Left lung (tissue), 10 donors: ENCODE measurements around the gene CCDC85A. TPM values are rescaled to one million over a fixed set of nuclear protein-coding genes. Genes with fewer than 3 reads are reported as not detected.

Experiments used
- ATAC-seq: fragments of 200-7000 bp; cut with Tn5 transposase; one replicate; pipeline ENCODE4 v1.9.1; 2020; ENCODE audit warnings: moderate library complexity
- DNase-seq, 4 donors: peaks; one replicate each; pipeline ENCODE4 v3.0.0-alpha.2; 2013 to 2020
- H3K27ac ChIP-seq, 2 donors: fragments of 200-600 bp; sonication (generic) in 1 of 2; one replicate each; pipeline versions ENCODE4 v1.5.0 to v1.8.0; 2020 to 2021
- H3K27me3 ChIP-seq, 2 donors: fragments of 200-600 bp; sonication (generic) in 1 of 2; one replicate each; pipeline versions ENCODE4 v1.5.0 to v1.8.0; 2020 to 2021
- H3K36me3 ChIP-seq, 2 donors: fragments of 200-600 bp; sonication (generic) in 1 of 2; one replicate each; pipeline versions ENCODE4 v1.5.0 to v1.8.0; 2020 to 2021
- H3K4me1 ChIP-seq, 2 donors: fragments of 200-600 bp; one replicate each; pipeline ENCODE4 v1.8.0; 2021
- H3K4me3 ChIP-seq, 2 donors: fragments of 200-600 bp; sonication (generic) in 1 of 2; one replicate each; pipeline versions ENCODE4 v1.5.0 to v1.8.0; 2020 to 2021; ENCODE audit warnings: mild to moderate bottlenecking in 1 of 2
- H3K9me3 ChIP-seq, 2 donors: fragments of 200-600 bp; sonication (generic) in 1 of 2; one replicate each; pipeline versions ENCODE4 v1.5.0 to v1.8.0; 2020 to 2021
- CTCF ChIP-seq, 2 donors: fragments of 200-600 bp; sonication (generic) in 1 of 2; IDR thresholded peaks; one replicate each; pipeline versions ENCODE4 v1.5.0 to v1.8.0; 2021; ENCODE audit warnings: antibody characterized with exemption in 2 of 2
- intact Hi-C, 2 donors: fragments of 100-400 bp; cut with DNase I; formaldehyde crosslinking; loops; one replicate each; pipeline versions ENCODE4 v1.11.2 to v1.14.2; 2022
- polyA plus RNA-seq, 6 donors: library from polyadenylated mRNA; unstranded; fragments of 120-200 nt; gene quantifications; one replicate each; pipeline ENCODE4 v1.2.1, GENCODE V29; 2013; ENCODE audit not compliant: insufficient read length in 6 of 6
- total RNA-seq, 2 donors: library from RNA; stranded (reverse); fragmentation: NEBNext Ultra II Directional; extraction: Animal tissue kit (Norgen Biotek cat#: 25700); gene quantifications; one replicate each; pipeline ENCODE4 v1.2.1, GENCODE V29; 2021
- donor health status: DM: no; HTN: yes; CAD: no.
- donor health status: DM: no; HTN: no; CAD: no.

The CCDC85A gene
- total and polyA plus RNA-seq, 8 donors: 1.2 to 8.7 (median 2.2) TPM

GRCh38 chr2:56209701-56210100 lies 25.9 kb downstream of the CCDC85A start:
- DNase-seq: no peak

GRCh38 chr2:56210291-56210690 lies 26.5 kb downstream of the CCDC85A start:
- Histone ChIP-seq H3K27me3 (no peaks in the 10 kb centered on the region), H3K27ac (no peak overlapping the region), H3K36me3 (no peaks in the 10 kb centered on the region), H3K9me3 (no peaks in the 10 kb centered on the region), H3K4me3 (no peak overlapping the region), H3K4me1 (no peaks in the 10 kb centered on the region)
- TF ChIP-seq CTCF (IDR thresholded peaks at IDR 0.05): no peak
- intact Hi-C loops: loop anchor here in 1 of 2 donors (5.0 kb wide), 1 partner anchor 77 kb away; no protein-coding TSS in a partner anchor
- DNase-seq (no peak), ATAC-seq (no peak)

More at GRCh38 chr2:56209701-56210100, 25.9 kb downstream of the CCDC85A start:
- ATAC-seq: no peak
- no peaks in the 10 kb centered on the region for H3K36me3 ChIP-seq
- H3K4me1 ChIP-seq: no peaks in the 10 kb centered on the region
- H3K4me3 ChIP-seq: no peak overlapping the region
- no peak for TF ChIP-seq CTCF (IDR thresholded peaks at IDR 0.05)
- H3K27ac ChIP-seq: no peak overlapping the region
- H3K9me3 ChIP-seq: no peaks in the 10 kb centered on the region
- no peaks in the 10 kb centered on the region for H3K27me3 ChIP-seq
- intact Hi-C loops: loop anchor here in 1 of 2 donors (5.0 kb wide), 1 partner anchor 78 kb away; no protein-coding TSS in a partner anchor

- DNase-seq (no peak), ATAC-seq (no peak)
- no peaks in the 10 kb centered on the region for H3K4me1 ChIP-seq
- H3K4me3 ChIP-seq: no peak overlapping the region
- H3K27ac ChIP-seq: no peak overlapping the region
- no peak for TF ChIP-seq CTCF (IDR thresholded peaks at IDR 0.05)
- intact Hi-C loops: loop anchor here in 1 of 2 donors (5.0 kb wide), 1 partner anchor 76 kb away; no protein-coding TSS in a partner anchor
- no peaks in the 10 kb centered on the region for H3K36me3 ChIP-seq
- no peaks in the 10 kb centered on the region for H3K27me3 ChIP-seq
- no peaks in the 10 kb centered on the region for H3K9me3 ChIP-seq
Measured at GRCh38 chr2:56211048-56211447, 27.3 kb downstream of the CCDC85A start.

GRCh38 chr2:56215911-56216310 lies 32.1 kb downstream of the CCDC85A start:
- Histone ChIP-seq H3K27me3 (no peaks in the 10 kb centered on the region), H3K4me3 (no peak overlapping the region), H3K4me1 (no peaks in the 10 kb centered on the region), H3K36me3 (no peaks in the 10 kb centered on the region), H3K27ac (no peak overlapping the region), H3K9me3 (no peaks in the 10 kb centered on the region)
- DNase-seq (no peak), ATAC-seq (no peak)
- intact Hi-C loops: no loop called here
- TF ChIP-seq CTCF (IDR thresholded peaks at IDR 0.05): no peak

GRCh38 chr2:56217106-56217505 lies 33.3 kb downstream of the CCDC85A start:
- no peaks in the 10 kb centered on the region for H3K27me3 ChIP-seq
- H3K36me3 ChIP-seq: no peaks in the 10 kb centered on the region
- no peaks in the 10 kb centered on the region for H3K9me3 ChIP-seq
- DNase-seq (no peak), ATAC-seq (no peak)
- no peak overlapping the region for H3K27ac ChIP-seq
- no peak for TF ChIP-seq CTCF (IDR thresholded peaks at IDR 0.05)
- H3K4me1 ChIP-seq: no peaks in the 10 kb centered on the region
- no peak overlapping the region for H3K4me3 ChIP-seq
- intact Hi-C loops: no loop called here
